Chondrocyte (in vitro differentiated cells): Measurements from ENCODE around the gene APBA3. TPM values are rescaled to one million over a fixed set of nuclear protein-coding genes. Genes with fewer than 3 reads are reported as not detected.

ENCODE experiments used
- DNase-seq: peaks from one replicate; pipeline ENCODE4 v3.0.0; 2021; ENCODE audit warnings: mixed read lengths, low spot score
- H3K27ac Mint-ChIP-seq: one replicate; pipeline ENCODE4 v1.8.0; 2021; ENCODE audit warnings: mild to moderate bottlenecking, moderate library complexity, mixed read lengths; ENCODE audit not compliant: unreplicated experiment
- H3K27me3 Mint-ChIP-seq: 2 replicates; pipeline ENCODE4 v1.8.0; 2021; ENCODE audit warnings: low read depth, mixed read lengths
- H3K36me3 Mint-ChIP-seq: 2 replicates; pipeline ENCODE4 v1.8.0; 2021; ENCODE audit warnings: low read depth, mixed read lengths
- H3K4me1 Mint-ChIP-seq: 2 replicates; pipeline ENCODE4 v1.8.0; 2021; ENCODE audit warnings: low read depth, mild to moderate bottlenecking, mixed read lengths
- H3K4me3 Mint-ChIP-seq: one replicate; pipeline ENCODE4 v1.8.0; 2021; ENCODE audit warnings: mild to moderate bottlenecking, moderate library complexity, mixed read lengths; ENCODE audit not compliant: unreplicated experiment
- H3K9me3 Mint-ChIP-seq: 2 replicates; pipeline ENCODE4 v1.8.0; 2021; ENCODE audit warnings: low read depth, mixed read lengths
- long read RNA-seq: library from polyadenylated mRNA; stranded (forward); transcript quantifications from one replicate; pipeline ENCODE4 v2.0.0, GENCODE V29; 2021
- total RNA-seq: library from RNA; stranded (reverse); gene quantifications from 3 replicates; pipeline ENCODE4 v1.2.1, GENCODE V29; 2021
- TF ChIP-seq, protein P1 (sequence below): fragments of 200-600 bp; sonication (generic); IDR thresholded peaks from 2 replicates; pipeline ENCODE4 v1.5.0; 2021; ENCODE audit warnings: antibody characterized with exemption, mild to moderate bottlenecking, moderate library complexity

The APBA3 gene
- total RNA-seq: 17.8 to 20.4 TPM (median 18.2 TPM) in 3 replicates
- long read RNA-seq, transcript APBA3-201 (11 exons, 2,075 nt): major isoform, 28 of 35 reads
- long read RNA-seq, partial matches to known transcripts: 1 of 35 reads
- long read RNA-seq, other reads (novel, unspliced or antisense): 6 of 35 reads

GRCh38 chr19:3761382-3762129 lies at the start of gene APBA3:
APBA3 (minus strand) TSS chr19:3761692; CDS start chr19:3760264, 1,428 bp downstream.
- Mint-ChIP-seq H3K36me3 (peaks cover 3% of the 10 kb centered on the region), H3K27ac (peak within 1 kb of the TSS; percentile 99), H3K4me3 (peak within 1 kb of the TSS; percentile 100), H3K9me3 (no peaks in the 10 kb centered on the region), H3K27me3 (no peaks in the 10 kb centered on the region), H3K4me1 (peaks cover 28% of the 10 kb centered on the region)
- DNase-seq: peak; percentile 96
- TF ChIP-seq, protein P1, sequence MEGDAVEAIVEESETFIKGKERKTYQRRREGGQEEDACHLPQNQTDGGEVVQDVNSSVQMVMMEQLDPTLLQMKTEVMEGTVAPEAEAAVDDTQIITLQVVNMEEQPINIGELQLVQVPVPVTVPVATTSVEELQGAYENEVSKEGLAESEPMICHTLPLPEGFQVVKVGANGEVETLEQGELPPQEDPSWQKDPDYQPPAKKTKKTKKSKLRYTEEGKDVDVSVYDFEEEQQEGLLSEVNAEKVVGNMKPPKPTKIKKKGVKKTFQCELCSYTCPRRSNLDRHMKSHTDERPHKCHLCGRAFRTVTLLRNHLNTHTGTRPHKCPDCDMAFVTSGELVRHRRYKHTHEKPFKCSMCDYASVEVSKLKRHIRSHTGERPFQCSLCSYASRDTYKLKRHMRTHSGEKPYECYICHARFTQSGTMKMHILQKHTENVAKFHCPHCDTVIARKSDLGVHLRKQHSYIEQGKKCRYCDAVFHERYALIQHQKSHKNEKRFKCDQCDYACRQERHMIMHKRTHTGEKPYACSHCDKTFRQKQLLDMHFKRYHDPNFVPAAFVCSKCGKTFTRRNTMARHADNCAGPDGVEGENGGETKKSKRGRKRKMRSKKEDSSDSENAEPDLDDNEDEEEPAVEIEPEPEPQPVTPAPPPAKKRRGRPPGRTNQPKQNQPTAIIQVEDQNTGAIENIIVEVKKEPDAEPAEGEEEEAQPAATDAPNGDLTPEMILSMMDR: peak; percentile 86

GRCh38 chr19:3810708-3811355 lies 49.3 kb upstream of the APBA3 start:
- DNase-seq: no peak
- TF ChIP-seq, protein P1: no peak
- Mint-ChIP-seq H3K27ac (no peak overlapping the region), H3K4me3 (no peak overlapping the region), H3K4me1 (peaks cover 3% of the 10 kb centered on the region), H3K9me3 (no peaks in the 10 kb centered on the region), H3K27me3 (peaks cover 2% of the 10 kb centered on the region), H3K36me3 (no peaks in the 10 kb centered on the region)

GRCh38 chr19:3809881-3810707 lies 48.6 kb upstream of the APBA3 start:
- Mint-ChIP-seq H3K36me3 (no peaks in the 10 kb centered on the region), H3K27me3 (peaks cover 2% of the 10 kb centered on the region), H3K27ac (no peak overlapping the region), H3K9me3 (no peaks in the 10 kb centered on the region), H3K4me1 (peaks cover 3% of the 10 kb centered on the region), H3K4me3 (no peak overlapping the region)
- TF ChIP-seq, protein P1: no peak
- DNase-seq: no peak

DNA sequence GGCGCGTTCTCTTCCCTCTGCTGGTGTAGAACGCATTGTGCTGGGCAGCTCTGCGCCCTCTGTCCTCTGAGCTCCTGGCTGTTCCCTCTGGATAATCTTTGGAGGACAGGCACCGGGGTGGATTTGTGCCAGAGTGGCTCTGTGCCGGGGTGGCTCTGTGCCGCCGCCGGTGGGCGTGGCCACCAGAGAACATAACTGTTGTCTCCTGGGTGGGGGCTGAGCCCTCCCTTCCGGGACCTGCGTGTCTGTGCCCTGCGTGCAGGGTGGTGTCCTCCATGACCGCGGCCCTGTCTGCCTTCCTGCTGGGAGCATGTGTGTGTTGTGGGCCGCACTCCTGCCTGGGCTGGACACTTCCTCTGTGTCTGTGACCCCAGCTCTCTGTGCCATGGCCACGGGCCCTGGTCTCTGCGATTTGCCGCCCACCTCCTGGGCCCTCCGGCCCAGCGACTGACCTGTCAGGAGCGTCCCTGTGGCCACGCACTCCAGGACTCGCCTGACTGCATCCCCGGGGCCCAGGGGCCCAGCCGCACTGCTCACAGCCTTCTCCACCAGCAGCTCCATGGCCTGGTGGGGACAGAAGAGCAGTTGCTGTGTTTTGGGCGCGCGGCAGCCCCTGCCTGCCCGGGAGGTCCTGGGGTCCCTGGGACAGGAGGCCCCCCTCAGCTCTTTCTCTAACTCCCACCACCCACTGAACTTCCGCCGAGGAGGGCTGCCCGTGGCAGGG lies 47.1 kb upstream of the APBA3 start:
- Mint-ChIP-seq H3K27me3 (peaks cover 4% of the 10 kb centered on the region), H3K4me1 (peaks cover 3% of the 10 kb centered on the region), H3K9me3 (no peaks in the 10 kb centered on the region), H3K36me3 (no peaks in the 10 kb centered on the region), H3K4me3 (no peak overlapping the region), H3K27ac (no peak overlapping the region)
- TF ChIP-seq, protein P1: no peak
- DNase-seq: no peak
